OCI-M1 (cell line): Measurements from ENCODE around the gene RPSA.
A peak's percentile ranks its signal among the peaks of the same experiment; 100 is the strongest.
"Not testable (repeated sequence)": the region's sequence is repeated elsewhere in the genome, so short reads cannot be mapped to it uniquely, and the experiment has no call there.

Experiments
- DNase-seq: peaks from one replicate; lab custom pipeline; 2025; lab: John Stamatoyannopoulos, UW

RPSA gene

DNA sequence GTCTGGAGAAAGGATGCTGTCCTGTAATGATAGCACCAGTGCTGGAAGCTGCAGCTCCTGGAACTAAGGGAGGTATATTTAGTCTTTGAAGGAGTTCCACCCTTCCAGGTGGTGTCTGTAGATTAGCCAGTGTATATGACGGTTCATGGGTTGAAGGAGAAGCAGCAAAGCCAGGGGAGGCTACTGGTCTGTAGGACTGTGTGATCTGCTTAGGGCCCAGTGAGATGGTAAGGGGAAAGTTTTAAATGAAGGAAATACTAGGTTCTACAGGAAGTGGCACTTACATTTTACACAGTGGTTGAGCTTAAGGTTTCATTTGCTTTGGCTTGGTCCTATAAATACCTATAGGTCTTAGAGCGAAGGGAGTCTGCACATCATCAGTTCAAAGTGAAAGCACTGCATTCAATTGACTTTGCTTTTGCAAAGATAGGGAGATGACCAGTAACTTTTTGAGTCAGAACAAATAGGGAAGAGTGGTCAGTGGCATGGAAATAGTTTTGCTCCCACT, 17.7 kb upstream of the RPSA start:
- peak; percentile 50 for DNase-seq

DNA sequence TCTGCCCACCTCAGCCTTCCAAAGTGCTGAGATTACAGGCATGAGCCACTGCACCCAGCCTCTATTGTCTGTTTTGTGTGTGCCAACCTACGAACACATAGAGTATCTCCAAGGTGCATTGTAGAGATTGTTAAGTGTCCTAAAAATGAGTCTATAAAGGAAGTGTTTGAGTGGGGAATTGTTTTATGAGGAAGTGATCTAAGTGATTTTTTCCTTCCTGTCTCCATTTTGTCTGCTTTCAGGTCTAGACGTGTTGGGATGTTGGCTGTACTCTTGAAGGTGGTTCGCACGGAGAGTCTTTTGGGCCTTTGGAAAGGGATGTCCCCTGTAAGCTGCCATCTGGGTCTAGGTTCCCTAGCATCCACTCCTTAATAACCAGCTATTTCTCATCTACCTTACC, 16.3 kb upstream of the RPSA start:
- DNase-seq, result no peak

DNA sequence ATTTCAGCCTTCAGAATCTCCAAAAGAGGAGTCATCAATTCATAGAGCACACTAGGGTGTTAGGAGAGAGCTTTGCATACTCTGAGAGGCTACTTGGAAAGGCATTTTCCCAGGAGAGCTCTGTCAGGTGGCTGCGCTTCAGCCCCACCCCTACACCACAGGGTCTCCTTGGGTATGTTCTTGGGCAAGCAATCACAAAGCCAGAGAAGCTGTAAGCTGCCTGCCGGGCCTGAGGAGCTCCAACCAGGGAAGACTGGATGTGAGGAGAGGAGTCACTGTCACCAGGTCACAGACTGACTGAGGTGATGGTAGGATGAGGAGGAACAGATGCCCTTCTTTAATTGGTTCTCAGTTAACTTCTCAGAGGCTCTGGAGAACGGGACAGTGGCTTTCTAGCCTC, 9.8 kb upstream of the RPSA start:
- DNase-seq, result no peak

DNA sequence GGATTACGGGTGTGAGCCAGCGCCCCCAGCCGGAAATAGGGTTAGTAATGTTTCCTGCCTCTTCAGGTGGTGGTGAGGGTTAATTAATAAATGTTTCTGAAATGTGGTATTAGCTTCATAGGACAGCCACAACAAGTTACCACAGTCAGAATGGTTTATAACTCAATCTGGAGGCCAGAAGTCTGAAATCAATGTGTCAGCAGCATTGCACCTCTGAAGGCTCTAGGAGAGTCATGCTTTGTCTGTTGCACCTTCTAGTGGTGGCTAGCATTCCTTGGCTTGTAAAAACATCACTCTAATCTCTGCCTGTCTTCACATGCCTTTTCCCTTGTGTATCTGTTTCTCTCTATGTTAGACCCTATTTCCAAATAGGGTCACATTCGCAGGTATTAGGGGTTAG, 7.8 kb upstream of the RPSA start:
- peak; percentile 24 for DNase-seq

DNA sequence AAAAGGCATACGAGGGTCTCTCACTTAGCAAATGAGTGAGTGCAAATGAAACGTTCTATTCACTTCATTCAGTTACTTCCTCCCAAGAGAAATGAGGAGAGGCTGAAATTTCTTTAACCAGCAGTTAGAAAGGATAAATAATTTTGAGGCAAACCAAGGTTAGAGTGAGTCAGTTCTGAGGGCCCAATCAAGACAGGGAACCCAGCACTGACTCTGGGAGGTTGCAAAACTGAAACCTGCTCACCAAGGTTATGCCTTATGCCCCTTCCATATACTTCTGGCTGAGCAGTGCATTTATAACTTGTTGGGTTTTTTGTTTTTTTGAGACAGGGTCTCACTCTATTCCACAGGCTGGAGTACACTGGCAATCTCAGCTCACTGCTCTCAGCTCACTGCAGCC, 4.5 kb upstream of the RPSA start:
- peak; percentile 31 for DNase-seq

DNA sequence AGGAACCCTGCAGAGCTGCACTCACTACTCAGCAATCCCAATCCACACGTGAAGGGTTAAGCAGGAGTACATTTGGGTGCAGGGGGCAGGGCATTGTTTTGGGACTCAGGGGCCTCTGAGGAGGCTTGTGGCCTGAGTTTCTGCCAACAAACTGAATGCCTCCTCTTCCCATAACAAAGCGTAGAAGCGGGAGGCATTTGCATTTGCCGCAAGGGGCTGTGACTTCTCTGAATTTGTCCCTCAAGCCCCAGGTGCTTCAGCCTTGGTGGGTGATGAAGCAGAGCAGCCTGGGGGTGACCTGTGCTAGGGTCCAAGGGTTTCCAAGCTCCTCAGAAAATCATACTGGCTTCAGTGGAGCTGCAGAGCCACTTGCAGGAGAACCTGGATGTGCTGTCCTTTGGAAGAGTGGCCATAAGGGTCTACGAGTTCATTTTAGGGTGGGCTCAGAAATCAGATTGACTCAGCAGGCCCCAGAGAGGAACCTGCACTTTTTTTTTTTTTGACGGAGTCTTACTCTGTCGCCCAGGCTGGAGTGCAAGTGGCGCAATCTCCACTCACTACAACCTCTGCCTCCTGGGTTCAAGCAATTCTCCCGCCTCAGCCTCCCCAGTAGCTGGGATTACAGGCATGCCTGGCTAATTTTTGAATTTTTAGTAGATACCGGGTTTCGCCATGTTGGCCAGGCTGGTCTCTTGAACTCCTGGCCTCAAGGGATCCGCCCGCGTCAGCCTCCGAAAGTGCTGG, 1.4 kb upstream of the RPSA start:
- DNase-seq, result no peak

DNA sequence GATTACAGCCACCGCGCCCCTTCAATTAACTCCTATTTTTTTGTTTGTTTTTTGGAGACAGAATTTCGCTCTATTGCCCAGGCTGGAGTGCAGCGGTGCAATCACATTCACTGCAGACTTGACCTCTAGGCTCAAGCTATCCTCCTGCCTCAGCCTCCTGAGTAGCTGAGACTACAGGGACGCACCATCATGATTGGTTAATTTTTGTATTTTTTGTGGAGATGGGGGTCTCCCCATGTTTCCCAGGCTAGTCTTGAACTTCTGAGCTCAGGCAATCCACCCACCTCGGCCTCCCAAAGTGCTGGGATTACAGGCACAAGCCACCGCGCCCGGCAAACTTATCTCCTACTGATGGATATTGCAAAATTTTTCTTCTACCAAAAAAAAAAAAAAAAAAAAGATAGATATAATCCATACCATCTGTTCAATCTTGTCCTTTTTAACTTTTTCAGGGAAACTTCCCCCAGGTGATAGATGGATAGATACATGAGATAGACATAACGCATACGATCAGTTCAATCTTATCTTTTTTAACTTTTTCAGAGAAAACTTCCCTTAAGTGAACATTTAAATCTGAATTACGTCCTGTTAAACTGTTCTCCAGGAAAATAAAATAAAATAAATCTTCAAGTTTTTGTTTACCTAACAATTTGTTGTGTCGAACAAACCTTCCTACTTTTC, 693 bp upstream of the RPSA start:
- DNase-seq, result no peak

DNA sequence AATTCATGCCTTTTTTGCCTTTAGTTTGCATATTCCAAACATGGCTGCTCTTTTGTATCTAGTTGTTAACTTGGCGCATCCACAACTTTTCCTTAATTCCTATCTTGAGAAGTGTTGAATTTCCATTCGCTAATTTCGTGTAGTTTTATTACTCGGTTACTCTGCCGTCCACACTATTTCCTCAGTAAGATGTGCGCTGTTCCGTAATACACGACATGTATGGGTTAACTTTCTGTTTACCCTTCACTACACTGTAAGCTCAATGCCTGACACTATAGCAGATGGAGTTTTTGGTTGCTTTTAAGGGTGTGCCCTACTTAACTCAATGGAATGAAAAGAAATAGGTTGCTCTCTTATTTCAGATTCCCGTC, 724 bp downstream of the RPSA start:
- peak; percentile 36 for DNase-seq

DNA sequence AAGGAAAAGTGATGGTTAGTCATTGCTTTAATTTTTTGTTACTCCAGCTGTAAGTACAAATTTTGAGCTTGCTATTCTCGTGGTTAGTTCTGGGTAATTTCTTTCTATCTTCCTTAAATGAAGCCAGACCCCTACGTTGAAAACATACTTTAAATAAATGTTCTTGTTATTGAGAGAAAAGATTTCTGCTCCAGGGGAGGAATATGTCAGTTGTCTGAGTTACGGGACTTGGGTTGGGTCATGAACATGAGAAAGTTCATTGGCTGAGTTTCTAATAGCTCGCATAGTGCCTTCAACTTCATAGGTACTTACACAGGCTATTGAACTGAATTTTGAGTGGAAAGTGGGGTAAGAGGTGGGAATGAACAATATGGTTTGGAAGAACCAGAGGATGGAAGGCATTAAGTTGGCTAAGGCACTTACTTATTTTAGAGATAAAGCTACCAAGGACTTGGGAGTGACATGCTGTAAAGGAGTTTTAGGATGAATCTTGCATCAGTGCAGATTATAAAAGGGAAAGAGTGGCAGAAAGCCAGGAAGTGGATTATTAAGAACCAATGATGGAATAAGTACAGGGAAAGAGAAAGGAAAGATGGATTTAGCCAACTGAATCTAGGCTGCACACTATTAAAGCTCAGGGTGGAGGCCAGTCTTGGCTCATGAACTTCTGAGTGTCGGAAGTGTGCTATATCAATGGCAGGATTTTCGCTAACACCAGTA, 1.4 kb downstream of the RPSA start:
- no peak for DNase-seq

DNA sequence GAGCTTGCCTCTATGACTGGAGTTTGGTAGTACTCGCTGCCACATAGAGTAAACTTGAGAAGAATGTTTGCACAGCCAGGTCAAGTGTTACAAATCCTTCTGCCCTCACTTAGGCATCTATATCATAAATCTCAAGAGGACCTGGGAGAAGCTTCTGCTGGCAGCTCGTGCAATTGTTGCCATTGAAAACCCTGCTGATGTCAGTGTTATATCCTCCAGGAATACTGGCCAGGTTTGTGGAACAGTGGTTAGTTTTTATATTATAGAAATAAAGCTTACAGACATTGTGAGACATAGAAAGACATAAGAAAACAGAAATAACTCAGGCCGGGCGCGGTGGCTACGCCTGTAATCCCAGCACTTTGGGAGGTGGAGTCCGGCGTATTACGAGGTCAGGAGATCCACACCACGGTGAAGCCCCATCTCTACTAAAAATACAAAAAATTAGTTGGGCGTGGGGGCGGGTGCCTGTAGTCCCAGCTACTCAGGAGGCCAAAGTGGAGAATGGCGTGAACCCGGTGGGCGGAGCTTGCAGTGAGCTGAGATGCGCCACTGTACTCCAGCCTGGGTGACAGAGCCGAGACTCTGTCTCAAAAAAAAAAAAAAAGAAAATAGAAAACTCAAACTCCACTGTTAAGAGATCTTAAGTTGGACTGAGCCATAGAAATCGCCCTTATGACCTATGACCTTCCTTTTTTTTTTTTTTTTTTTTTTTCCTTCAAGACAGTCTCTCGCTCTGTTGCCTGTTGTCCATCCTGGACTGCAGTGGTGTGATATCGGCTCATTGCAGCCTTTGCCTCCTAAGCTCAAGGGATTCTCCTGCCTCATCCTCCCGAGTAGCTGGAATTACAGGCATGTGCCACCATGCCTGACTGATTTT, 2.2 kb downstream of the RPSA start:
- DNase-seq, result no peak

DNA sequence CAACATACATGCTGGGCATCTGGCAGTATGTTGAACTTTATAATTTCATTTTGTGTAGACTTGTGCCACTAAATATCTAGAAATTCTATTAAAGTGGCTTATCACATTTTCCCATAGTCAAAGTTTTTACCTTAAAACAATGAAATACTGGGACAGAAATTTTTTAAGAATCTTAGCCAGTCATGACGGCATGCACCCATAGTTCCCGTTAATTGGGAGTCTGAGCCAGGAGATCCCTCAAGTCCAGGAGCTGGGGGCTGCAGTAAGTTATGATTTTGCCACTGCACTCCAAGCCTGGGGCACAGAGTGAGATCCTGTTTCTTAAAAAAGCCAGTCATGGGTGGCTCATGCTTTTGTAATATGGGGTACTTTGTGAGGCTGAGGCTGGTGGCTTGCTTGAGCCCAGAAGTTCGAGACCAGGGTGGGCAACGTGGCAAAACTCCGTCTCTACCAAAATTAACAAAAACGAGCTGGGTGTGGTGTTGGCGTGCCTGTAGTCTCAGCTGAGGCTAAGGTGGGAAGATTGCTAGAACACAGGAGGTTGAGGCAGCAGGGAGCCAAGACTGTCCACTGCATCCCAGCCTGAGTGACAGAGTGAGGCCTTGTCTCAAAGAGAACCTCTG, 3.1 kb downstream of the RPSA start:
- DNase-seq, result no peak

DNA sequence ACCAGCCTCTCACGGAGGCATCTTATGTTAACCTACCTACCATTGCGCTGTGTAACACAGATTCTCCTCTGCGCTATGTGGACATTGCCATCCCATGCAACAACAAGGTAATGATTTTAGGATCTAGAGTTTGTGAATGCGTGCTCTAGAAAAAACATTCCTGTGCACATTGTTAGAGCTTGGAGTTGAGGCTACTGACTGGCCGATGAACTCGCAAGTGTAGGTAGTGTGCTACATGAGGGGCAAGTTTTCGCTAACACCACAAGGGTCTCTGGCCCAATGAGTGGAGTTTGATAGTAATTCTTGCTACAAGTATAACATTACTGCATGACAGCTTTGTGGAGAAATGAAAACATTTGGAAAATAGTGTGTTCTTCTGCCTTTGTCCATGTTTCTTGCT, 4.4 kb downstream of the RPSA start:
- DNase-seq, result no peak

DNA sequence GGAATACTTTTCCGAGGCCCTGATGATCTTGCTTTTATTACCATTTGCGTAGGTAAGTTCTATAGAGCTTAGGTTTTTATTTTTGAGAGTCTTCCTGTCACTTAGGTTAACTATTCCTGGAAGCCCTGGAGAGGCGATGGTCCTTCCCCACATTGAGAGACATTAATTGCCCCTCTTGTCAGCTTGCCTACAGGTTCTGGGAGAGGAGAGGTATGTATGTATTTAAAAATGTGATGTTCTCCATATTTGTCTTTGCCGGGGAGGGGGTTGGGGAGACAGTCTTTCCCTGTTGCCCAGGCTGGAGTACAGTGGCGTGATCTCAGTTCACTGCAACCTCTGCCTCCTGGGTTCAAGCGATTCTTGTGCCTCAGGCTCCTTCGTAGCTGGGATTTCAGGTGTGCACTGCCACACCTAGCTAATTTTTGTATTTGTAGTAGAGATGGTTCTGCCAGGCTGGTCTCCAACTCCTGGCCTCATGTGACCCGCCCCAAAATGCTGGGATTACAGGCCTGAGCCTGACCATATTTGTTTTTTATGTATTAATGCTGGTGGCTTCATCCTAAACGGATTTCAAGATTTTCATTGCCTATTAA, 6.2 kb downstream of the RPSA start:
- DNase-seq, result no peak

DNA sequence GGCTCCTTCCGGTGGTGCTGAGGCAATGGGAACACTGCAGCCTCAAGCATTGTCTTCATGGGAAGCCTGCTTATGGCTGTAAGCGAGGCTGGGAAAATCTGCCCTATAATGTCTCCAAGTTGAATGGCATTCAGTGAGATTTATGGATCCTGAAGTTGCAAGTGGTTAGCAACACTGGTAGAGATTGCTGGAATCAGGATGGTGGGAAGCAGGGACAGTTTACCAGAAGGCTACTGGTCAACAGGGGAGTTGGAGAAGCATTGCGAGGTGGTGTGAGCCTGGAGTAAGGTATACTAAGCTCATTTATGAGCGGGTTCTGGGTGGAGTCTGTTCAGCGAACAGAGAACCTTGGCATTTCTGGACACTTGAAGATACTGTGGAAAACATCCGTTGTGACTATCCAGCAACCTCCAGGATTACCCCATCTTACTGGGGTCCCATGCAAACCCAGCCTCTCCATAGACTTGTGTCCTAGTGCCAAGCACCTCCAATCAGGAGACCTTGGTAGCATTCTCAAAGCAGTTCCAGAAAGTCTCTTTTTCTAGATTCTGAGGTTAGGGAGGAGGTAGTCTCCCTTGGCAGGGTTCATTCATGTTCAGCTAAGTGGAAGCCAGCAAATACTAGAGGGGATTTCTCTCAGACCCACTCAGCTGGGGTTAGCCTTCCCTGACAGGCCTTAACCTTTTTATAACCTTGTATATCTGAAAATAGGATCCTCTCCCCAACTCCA, 7.3 kb downstream of the RPSA start:
- DNase-seq, result no peak

DNA sequence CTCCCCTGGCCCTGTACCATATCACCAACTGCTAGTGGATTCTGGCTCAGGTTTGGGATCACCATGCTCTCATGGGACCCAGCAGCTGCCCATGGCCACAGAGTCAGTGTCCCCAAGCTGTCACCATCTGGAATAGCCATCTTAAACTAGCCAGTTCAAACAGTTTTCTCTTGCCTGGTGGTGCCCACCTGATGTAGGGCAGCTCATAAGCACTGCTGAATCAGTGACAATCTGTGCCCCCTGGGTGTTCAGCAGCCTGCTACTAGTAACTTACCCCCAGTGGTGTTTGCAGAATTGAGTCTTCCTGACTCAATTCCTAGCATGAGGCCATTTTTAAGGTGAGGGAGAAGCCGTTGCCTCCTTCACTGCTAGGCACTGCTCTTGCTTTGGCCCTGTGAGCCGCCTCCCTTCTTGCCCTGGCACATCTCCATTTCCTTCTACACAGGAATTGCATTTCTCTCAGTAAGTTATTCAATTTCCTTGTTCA, 7.9 kb downstream of the RPSA start:
- DNase-seq, result peak; percentile 32

DNA sequence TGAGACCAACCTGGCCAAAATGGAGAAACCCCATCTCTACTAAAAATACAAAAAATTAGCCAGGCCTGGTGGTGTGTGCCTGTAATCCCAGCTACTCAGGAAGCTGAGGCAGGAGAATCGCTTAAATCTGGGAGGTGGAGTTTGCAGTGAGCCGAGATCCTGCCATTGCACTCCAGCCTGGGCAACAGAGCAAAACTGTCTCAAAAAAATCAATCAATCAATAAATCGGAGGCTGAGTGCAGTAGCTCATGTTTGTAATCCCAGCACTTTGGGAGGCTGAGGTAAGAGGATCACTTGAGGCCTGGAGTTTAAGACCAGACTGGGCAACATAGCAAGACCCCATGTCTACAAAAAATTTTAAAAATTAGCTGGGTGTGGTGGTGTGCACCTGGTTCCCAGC, 8.8 kb downstream of the RPSA start:
- DNase-seq, result not testable (repeated sequence)

DNA sequence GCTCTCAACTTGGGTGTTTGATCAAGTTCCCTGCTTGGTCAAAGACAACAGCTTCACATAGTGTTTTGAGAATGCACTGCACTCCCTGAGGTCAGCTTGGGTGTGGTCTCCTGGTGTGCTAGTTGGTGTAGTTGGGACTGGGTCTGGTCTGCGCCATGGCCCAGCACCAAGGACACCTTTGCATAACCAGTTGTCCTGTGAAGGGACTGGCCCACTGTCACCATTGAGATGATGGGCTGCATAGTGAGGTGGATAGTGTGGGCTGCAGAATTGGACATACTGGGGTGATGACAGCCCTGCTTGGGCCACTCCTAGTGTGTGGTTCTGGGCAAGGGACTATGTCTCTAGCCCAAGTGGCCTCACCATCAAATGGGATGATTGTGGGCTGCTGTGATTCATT, 9.5 kb downstream of the RPSA start:
- DNase-seq, result no peak

DNA sequence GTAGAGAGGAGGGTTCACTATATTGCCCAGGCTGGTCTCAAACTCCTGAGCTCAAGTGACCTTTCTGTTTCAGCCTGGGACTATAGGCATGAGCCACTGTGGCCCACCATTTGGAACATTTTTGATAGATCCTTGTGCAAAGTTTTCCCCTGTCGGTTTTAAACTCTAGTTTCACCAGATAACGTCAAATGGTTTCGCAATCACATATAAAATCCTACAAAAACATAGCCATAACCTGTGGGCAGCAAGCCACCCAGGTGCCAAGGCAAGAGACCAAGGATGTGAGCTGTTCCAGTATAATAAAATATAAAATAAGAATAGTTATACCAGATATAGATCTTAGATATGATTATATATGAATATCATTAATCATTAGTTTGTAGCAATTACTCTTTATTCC, 10.5 kb downstream of the RPSA start:
- not testable (repeated sequence) for DNase-seq

DNA sequence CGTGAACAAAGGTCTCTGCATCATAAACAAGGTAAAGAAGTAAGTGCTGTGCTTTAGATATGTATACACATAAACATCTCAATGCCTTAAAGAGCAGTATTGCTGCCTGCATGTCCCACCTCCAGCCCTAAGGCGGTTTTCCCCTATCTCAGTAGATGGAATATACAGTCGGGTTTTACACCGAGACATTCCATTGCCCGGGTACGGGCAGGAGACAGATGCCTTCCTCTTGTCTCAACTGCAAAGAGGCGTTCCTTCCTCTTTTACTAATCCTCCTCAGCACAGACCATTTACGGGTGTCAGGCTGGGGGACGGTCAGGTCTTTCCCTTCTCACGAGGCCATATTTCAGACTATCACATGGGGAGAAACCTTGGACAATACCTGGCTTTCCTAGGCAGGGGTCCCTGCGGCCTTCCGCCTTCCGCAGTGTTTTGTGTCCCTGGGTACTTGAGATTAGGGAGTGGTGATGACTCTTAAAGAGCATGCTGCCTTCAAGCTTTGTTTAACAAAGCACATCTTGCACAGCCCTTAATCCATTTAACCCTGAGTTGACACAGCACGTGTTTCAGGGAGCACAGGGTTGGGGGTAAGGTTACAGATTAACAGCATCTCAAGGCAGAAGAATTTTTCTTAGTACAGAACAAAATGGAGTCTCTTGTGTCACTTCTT, 12.2 kb downstream of the RPSA start:
- peak; percentile 9 for DNase-seq
